Nephron (organoid): ENCODE results near the gene KLHL26.

Source experiments
- H3K27ac Mint-ChIP-seq, 3 experiments: 2 replicates each; pipeline ENCODE4 v1.8.0; 2020; ENCODE audit warnings: mixed read lengths in 3 of 3, mild to moderate bottlenecking in 2 of 3, moderate library complexity in 1 of 3
- H3K27me3 Mint-ChIP-seq: 2 replicates; pipeline ENCODE4 v1.8.0; 2021; ENCODE audit warnings: low read depth, mild to moderate bottlenecking, moderate library complexity, mixed read lengths
- H3K36me3 Mint-ChIP-seq: 2 replicates; pipeline ENCODE4 v1.8.0; 2020; ENCODE audit warnings: low read depth, mixed read lengths
- H3K4me1 Mint-ChIP-seq: 2 replicates; pipeline ENCODE4 v1.8.0; 2020; ENCODE audit warnings: mixed read lengths
- H3K4me3 Mint-ChIP-seq, 3 experiments: 2 replicates each; pipeline ENCODE4 v1.8.0; 2020; ENCODE audit warnings: mild to moderate bottlenecking in 3 of 3, mixed read lengths in 3 of 3, moderate library complexity in 2 of 3
- H3K9me3 Mint-ChIP-seq: 2 replicates; pipeline ENCODE4 v1.8.0; 2020; ENCODE audit warnings: mixed read lengths
- TF ChIP-seq, protein P1 (sequence below), 3 experiments: fragments of 200-600 bp; sonication (generic); IDR thresholded peaks; one replicate each; pipeline ENCODE4 v1.5.0; 2021; ENCODE audit warnings: antibody characterized with exemption in 3 of 3; ENCODE audit not compliant: unreplicated experiment in 3 of 3

Gene KLHL26

DNA sequence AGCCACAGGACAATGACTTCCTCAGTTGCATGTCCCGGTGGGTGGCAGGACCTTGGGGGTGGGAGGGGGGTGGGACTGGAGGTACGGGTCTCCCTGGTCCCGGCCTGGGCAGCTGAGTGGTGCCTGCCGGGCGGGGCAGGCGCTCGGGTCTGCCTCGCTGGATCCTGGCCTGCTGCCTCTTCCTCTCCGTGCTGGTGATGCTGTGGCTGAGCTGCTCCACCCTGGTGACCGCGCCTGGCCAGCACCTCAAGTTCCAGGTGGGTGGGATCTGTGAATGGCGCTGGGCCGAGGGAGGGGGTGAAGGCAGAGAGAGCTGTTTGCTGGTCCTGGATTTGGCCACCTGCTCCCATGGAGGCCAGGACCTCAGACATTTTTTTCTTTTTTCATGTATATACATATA, 18.6 kb upstream of the KLHL26 start:
- peaks cover 48% of the 10 kb centered on the region for H3K27me3 Mint-ChIP-seq
- peaks cover 4% of the 10 kb centered on the region for H3K36me3 Mint-ChIP-seq
- H3K4me1 Mint-ChIP-seq = no peaks in the 10 kb centered on the region
- peaks cover 7% of the 10 kb centered on the region for H3K9me3 Mint-ChIP-seq
- no peak overlapping the region for H3K27ac Mint-ChIP-seq
- no peak overlapping the region for H3K4me3 Mint-ChIP-seq
- TF ChIP-seq, protein P1, sequence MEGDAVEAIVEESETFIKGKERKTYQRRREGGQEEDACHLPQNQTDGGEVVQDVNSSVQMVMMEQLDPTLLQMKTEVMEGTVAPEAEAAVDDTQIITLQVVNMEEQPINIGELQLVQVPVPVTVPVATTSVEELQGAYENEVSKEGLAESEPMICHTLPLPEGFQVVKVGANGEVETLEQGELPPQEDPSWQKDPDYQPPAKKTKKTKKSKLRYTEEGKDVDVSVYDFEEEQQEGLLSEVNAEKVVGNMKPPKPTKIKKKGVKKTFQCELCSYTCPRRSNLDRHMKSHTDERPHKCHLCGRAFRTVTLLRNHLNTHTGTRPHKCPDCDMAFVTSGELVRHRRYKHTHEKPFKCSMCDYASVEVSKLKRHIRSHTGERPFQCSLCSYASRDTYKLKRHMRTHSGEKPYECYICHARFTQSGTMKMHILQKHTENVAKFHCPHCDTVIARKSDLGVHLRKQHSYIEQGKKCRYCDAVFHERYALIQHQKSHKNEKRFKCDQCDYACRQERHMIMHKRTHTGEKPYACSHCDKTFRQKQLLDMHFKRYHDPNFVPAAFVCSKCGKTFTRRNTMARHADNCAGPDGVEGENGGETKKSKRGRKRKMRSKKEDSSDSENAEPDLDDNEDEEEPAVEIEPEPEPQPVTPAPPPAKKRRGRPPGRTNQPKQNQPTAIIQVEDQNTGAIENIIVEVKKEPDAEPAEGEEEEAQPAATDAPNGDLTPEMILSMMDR (IDR thresholded peaks at IDR 0.05; ENCODE audit: unreplicated experiment in 3 of 3) = no peak

DNA sequence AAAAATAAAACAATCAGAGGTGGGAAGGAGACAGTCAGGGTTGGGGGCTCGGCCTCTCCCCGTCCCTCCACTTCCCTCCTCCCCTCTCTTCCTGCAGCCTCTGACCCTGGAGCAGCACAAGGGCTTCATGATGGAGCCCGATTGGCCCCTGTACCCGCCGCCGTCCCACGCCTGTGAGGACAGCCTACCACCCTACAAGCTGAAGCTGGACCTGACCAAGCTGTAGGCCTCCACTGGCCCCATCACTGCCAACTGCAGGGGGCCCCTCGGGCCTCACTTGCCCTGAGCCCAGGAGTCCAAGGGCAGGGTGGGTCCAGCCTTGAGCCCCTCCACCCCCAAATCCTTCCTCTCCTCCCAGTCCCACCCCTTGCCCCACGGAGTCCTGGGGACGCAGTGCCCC, 16.5 kb upstream of the KLHL26 start:
- Mint-ChIP-seq H3K4me3 (no peak overlapping the region), H3K27ac (no peak overlapping the region), H3K9me3 (peaks cover 7% of the 10 kb centered on the region), H3K4me1 (no peaks in the 10 kb centered on the region), H3K36me3 (peaks cover 4% of the 10 kb centered on the region), H3K27me3 (peaks cover 27% of the 10 kb centered on the region)
- TF ChIP-seq, protein P1 (IDR thresholded peaks at IDR 0.05; ENCODE audit: unreplicated experiment in 3 of 3) = no peak

DNA sequence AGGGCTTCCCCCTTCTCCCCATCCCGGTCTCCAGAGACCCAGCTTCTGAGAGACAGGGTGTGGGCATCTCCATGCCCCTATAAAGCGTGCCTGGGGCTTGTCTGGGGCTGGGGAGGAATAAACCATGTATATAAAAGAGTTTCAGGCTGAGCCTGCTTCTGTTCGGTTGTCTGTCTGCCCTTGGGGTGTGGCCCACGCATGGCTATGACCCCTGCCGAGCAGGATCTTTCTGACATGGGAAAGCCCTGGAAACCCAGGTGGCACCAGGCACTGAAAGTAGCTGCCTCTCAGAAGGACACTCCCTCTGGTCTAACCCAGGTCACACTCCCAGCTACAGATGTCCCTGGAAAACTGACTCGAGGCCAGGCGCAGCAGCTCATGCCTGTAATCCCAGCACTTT, 15.9 kb upstream of the KLHL26 start:
- Mint-ChIP-seq H3K9me3 (peaks cover 7% of the 10 kb centered on the region), H3K4me1 (no peaks in the 10 kb centered on the region), H3K27me3 (peaks cover 21% of the 10 kb centered on the region), H3K4me3 (no peak overlapping the region), H3K27ac (no peak overlapping the region), H3K36me3 (peaks cover 4% of the 10 kb centered on the region)
- TF ChIP-seq, protein P1 (IDR thresholded peaks at IDR 0.05; ENCODE audit: unreplicated experiment in 3 of 3) = no peak

DNA sequence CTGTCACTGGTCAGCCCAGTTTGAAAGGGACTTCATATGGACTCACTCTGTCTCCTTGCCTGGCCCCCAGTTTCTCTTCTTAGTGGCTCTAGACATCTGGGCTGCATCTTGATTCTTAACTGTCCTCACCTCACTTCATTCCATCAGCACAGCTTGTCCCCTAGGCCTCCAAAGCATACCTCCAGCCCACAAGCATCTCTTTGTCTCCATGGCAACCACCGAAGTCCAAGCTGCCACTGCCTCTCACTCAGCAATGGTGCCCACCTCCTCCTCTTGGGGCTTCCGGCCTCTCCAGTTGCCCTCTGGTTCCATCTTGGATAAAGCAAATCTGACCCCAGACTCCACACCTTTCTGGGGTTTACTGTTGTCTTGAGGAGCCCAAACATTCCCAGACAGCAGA, 9.9 kb upstream of the KLHL26 start:
- H3K36me3 Mint-ChIP-seq = no peaks in the 10 kb centered on the region
- TF ChIP-seq, protein P1 (IDR thresholded peaks at IDR 0.05; ENCODE audit: unreplicated experiment in 3 of 3) = no peak
- no peaks in the 10 kb centered on the region for H3K4me1 Mint-ChIP-seq
- H3K9me3 Mint-ChIP-seq = no peaks in the 10 kb centered on the region
- H3K27ac Mint-ChIP-seq = no peak overlapping the region
- H3K27me3 Mint-ChIP-seq = peaks cover 18% of the 10 kb centered on the region
- H3K4me3 Mint-ChIP-seq = no peak overlapping the region

DNA sequence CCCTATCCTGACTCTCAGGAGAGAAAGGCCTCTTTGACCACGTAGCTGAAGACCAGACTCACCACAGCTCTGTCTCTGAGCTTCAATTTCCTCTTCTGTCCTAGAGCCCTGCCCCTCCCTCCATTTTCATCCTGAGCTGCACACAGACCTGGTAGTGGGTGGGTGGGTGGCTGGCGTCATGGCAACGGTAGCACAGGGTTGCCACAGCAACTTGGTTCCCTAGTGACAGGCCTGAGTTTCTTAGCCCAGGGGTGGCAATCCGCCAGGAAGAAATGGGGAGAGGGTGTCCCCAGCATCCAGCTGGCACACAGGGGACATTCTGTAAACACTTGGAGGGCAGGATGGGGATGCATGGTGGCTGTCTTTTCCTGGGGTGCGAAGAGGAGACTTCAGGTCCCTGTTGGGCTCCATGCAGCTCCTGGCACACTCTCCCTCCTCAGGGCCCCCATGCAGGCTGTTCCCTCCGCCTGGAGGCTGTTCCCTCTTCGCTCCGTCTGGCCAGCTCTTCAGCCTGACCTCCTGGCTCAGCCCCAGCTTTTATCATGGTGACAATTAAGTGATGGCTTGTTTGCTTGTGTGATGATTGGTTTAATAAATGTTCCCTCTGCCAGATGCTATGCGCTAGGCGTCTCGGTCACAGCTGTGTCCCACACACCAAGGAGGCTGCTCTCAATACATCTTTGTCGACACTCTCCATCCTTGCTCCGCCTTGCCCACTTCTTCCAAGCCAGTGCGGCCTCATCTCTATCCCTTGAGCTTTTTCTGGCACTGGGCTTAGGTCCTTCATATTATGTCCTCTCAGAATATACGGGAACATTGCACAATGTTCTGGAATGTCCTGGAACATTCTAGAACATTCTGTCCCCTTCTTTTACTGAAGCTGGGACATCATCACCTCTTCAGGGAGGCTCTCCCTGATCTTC, 7.4 kb upstream of the KLHL26 start:
- H3K4me3 Mint-ChIP-seq = no peak overlapping the region
- H3K9me3 Mint-ChIP-seq = no peaks in the 10 kb centered on the region
- TF ChIP-seq, protein P1 (IDR thresholded peaks at IDR 0.05; ENCODE audit: unreplicated experiment in 3 of 3) = no peak
- no peak overlapping the region for H3K27ac Mint-ChIP-seq
- peaks cover 24% of the 10 kb centered on the region for H3K27me3 Mint-ChIP-seq
- no peaks in the 10 kb centered on the region for H3K4me1 Mint-ChIP-seq
- no peaks in the 10 kb centered on the region for H3K36me3 Mint-ChIP-seq

DNA sequence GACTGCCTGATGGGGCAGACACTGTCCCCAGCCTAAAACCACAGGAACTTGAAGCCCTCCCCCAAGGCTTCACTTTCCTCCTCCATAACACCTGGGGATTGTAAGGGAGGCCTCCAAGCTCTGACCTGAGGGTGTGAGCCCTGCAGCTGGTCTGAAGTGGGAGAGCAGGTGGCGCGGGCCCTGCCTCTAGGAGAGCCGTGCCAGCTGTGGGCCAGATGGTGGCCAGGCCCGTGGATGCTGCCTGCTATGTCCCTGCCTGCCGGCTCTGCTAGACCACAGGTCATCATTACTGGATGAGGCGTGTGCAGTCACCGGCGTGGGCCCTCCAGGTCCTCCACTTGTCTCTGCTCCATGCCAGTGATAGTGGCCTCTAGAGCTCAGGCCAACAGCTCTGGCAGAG, 3.5 kb upstream of the KLHL26 start:
- Mint-ChIP-seq H3K4me1 (peaks cover 5% of the 10 kb centered on the region), H3K36me3 (no peaks in the 10 kb centered on the region), H3K9me3 (no peaks in the 10 kb centered on the region), H3K4me3 (no peak overlapping the region), H3K27ac (no peak overlapping the region), H3K27me3 (peaks cover 27% of the 10 kb centered on the region)
- TF ChIP-seq, protein P1 (IDR thresholded peaks at IDR 0.05; ENCODE audit: unreplicated experiment in 3 of 3) = no peak
